GM20431 (cell line): ENCODE measurements around the gene PCSK6.
"Not testable (repeated sequence)": the region's sequence is repeated elsewhere in the genome, so short reads cannot be mapped to it uniquely, and the experiment has no call there.

Experiments
- in situ Hi-C: fragments of 300-500 bp; cut with MseI, MboI; formaldehyde crosslinking; loops from one replicate; pipeline ENCODE4 v1.15.0; 2020; ENCODE audit warnings: low sequenced_read_pairs; ENCODE audit not compliant: unreplicated experiment

PCSK6 gene

DNA sequence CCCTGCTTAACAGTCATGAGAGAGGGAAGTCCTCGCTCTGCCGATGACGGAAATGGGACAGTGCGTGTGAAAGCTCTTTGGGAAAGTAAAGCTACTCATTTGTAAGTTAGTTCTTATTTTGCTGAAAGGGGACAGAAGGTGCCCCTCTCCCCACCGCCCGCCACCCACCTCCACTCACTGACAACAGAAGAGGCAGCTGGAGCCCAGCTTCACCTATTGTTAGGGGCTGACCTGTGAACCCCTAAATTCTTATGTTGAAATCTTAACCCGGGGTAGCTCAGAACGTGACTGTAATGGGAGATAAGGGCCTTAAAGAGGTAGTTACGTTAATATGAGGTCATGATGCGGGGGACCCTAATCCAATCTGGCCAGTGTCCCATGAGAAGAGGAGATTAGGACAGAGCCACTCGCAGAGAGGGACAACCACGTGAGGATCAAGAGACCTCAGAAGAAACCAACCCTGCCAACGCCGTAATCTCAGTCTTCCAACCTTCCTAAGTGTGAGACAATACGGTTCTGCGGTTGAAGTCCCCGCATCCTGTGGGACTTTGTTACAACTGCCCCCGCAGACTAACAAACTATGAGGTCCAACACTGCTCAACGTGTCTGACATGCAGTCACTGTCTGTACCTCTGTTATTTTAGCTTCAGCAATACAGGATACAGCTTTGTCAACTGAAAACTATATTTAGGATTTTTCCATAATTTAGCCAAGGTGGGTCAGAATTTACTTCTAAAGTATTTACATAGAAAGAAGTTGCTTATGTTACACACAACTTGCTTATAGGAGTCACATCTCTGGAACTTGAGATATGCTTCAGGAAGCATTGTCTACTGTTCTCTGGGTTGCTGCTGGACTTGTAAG is 51.7 kb downstream of the PCSK6 start:
- in situ Hi-C loops, result no loop called here

DNA sequence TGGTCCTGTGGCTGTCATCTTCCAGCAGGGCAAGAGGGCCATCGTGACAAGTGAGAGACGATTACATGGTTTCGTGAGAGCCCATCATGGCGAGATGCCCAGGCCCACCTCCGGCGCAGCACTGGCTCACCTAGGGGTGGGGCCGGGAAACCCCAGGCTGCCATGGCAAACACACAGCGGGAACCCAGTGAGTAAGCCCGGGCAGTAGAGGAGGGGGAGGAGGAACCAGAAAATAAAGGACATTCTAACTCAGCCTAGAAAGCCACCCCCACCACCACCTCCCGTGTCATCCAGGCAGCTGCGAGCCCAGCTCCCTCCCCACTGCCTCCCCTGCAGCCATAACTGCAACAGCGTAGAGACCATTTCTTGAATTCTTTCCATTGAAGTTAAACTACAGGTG is 52.3 kb downstream of the PCSK6 start:
- in situ Hi-C loops, result no loop called here

DNA sequence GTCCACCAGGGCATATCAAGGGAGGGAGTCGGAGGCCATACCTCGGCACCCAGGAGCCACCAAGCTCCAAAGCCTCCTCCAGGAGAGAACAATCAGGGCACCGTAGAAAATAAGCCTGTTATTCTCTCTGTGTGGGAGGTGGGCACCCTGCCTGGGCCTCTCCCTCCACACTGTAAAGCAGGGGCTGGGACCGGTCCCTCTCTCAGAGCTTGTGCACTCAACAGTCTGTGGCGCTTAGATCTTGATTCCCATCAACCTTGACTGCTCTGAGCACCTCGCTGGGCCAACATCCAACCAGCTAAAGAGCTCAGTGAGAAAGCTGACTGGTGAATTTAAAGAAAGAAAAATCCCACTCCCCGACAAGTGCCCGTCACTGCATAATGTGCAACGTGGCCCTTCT is 53.0 kb downstream of the PCSK6 start:
- in situ Hi-C loops, result no loop called here

DNA sequence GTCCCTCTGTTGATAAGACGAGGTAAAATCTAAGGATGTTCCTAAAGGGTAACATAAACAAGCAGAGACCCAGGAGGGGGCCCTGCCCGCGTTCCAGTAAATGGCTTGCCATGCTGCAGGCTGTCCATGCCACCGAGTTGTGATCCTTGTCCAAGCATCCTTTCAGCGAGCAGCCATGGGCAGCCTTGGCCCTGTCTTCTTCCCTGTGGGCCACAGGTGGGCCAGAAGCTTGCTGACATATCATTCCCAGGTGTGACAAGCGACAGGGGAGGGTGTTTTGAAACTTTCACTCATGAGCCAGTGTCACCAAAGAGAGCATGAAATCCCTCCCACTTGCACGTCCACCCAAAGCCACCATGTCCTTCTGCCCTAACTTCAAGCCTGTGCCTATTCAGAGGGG is 53.7 kb downstream of the PCSK6 start:
- in situ Hi-C loops, result no loop called here

DNA sequence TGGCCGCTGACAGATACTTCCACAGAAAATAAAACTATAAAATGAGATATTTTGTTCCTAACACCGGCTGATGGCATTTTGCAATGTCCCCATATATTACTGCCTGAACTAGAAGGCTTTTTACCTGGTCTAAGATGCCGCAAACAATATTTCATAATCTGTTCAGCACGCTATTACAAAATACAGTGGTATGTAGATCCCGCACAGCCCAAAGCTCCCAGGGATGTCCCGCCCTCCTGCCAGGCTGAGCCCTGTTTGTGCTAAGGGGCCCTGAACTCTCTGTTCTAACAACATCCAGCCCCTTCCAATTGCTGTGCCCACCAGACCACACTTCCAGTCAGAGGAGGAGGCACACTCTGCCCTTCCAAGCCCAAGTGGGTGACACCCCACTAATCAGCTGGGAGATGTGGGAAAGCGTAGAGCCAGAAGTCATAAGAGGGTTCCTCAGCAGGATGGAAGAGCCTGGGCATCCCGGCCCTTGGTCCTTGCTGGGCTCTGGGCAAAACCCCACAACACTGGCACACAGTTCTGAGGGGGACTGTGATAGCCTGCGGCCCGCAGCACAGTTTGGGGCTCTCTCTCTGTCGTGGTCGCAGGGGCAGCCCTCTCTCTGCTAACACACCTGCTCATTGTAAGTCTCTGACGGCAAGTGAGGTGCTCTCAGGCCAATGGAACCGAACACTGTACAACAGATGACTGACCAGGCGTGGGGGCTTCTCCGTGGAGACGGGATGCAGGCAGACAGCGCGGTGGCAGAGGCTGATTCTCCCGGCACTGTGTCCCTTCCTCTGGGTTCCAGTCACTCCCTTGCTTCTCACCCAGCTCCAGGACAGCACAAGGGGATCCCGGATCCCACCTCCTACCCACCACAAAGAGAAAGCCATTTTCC is 55.2 kb downstream of the PCSK6 start:
- in situ Hi-C loops, result no loop called here

DNA sequence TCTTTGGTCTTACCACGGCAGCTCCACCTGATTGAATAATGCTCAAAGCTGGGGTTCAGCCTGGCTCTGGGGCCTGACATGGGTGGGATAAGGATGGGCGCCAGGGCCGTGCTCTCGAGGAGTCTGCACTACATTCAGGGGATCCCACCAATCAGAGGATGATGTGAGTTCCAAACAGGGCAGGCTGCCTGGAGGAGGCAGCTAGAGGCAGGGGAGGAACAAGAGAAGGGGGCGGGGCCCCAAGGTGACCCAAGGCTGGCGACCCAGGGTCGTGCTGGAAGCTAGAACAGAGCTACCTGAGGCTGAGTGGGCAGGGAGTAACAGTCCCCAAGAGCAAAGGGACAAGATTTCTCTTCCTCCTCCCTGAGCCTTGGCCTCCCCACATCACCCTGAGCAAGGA is 56.1 kb downstream of the PCSK6 start:
- in situ Hi-C loops, result no loop called here

DNA sequence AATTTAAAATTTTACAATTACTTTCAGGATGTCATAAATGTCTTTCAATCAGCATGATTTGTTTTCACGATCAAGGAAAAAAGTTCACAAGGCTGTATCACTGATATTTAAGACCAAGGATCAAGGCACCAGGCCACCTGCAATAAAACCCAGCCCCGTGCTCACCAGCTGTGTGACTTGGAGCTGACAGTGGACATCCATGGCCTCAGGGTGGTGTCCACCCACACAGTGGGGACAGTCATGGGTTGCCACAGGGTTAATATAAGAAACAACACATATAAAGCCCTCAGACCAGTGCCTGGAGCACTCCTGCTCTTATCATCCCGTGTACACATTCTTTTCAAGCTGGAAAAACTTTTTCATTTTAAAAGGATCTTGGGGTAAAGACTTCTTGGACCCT is 56.5 kb downstream of the PCSK6 start:
- in situ Hi-C loops, result no loop called here

DNA sequence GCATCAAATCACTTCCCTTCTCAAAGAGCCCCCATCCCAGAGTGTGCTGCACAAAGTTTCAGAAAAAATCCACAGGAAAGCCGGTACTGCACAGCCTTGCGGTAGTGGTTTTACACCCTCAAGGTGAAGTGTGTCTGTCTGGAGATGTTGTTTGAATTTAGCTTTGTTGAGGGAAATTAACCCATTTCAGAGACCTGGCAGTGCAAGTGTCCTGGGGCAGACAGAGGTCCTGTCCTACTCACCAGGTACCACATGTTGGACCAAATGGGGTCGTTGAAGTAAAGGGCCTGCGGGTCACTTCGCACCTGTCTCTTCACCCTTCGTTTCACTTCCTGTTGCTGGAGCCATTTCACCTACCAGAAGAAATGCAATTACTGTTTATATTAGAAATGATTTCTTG is 57.8 kb downstream of the PCSK6 start:
- in situ Hi-C loops, result no loop called here

DNA sequence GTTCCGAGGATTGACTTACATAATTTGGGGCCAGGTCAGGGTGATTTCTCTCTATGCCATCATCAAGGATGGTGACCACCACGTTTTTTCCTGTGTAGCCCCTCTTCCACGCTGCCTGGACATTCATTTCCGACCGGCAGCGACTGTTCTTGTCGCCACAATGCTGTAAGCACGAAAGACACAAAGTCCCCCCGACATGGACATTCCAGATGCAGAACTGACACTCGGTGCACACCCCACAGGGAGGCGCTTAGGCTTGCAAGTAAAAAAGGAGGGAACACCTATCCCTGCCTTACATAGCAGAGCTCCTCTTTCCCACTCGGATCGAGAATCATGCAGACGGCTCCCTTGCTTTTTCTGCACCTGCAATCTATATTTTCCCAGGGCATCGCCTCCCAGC is 58.2 kb downstream of the PCSK6 start:
- in situ Hi-C loops, result no loop called here

DNA sequence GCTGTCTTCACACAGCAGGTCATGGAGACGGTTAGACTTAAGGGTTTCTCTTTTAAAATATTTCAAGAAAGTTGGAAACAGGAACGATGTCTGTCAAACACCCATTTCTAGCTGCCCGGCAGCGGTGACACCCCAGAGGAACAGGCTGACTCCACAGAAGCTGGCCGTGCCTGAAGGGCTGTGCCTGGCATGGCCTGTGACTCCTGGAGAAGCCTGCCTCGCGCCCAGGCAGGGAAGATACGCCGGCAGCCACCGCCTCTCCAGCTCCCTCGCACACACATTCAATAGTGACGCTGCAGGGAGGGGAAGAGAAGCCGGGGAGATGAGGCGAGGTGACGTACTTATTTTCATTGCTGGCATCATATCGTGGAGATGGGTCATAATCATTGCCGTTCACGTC is 59.9 kb downstream of the PCSK6 start:
- in situ Hi-C loops, result no loop called here

DNA sequence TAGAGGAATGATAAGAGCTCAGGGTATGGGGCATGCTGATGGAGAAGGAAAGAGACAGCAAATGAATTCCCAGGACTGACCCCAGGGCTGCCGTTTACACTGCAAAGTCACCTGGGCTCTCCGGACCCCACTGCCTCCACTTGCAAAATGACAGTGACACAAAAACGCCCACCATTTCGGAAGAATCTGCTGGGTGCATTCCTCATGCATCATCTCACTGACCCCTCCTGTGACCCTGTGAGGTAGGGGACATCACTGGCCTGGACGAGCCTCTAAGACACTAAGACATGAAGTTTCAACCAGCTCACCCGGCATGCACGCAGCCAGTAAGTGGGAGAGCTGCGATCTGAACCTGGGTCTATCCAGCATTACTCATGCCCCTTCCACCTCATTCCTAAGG is 60.3 kb downstream of the PCSK6 start:
- in situ Hi-C loops, result no loop called here

DNA sequence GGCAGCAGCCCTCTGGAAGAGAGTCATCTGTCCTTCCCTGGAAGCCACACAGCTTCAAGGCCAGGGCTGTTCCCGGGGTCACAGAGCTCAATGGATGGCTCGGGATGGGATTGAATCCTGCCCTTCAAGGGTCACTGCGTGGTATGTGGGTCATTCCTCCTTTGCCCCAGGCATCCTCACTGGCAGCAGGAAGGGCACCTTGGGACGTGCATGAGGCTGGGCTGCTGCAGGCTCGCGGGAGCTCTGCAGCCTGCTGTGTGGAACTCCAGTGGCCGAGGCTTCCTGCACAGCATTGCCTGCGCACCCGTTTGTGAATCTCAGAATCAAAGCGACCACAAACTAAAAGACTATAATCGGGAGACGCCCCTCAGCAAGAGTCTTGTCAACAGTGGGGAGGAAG is 60.7 kb downstream of the PCSK6 start:
- in situ Hi-C loops, result no loop called here

DNA sequence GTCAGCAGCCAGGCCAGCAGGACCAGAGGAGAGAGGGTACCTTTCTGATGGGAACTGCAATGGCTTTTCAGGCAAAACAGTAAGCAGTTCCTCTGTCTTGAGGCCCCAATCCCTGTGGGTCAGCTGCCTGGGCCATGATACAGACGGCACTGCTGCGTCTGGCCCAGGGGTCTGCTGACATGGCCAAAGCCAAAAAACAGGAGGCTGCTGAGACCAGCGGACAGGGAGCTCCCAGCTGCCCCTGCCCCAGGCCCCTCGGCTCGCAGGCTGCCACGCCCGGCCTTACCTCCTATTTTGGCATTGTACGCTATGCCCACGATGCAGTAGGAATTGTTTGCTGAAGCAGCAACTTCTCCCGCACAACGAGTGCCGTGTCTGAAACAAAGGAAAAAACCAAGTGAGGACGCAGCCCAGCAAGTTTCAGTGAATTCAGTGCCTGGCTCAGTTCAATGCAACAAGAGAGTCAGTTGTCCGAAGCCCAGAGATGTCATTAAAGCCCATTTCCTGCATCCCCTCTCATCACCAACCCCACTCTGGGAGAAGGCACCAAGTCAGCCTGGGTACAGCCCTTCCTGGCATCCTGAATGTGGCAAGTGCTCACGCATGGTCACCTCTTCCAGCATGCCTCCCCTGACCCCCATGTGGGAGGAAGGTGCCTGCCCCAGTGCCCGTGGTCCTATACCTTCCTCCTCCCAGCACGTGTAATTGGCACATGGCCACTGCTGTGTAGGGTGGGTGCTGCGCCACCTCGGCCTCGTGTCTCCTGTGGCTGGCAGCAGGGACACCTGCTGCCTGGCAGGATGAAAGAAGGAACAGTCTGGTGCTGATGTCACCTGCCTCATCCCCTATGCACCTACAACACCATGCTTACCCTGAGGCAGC is 61.7 kb downstream of the PCSK6 start:
- in situ Hi-C loops, result no loop called here

DNA sequence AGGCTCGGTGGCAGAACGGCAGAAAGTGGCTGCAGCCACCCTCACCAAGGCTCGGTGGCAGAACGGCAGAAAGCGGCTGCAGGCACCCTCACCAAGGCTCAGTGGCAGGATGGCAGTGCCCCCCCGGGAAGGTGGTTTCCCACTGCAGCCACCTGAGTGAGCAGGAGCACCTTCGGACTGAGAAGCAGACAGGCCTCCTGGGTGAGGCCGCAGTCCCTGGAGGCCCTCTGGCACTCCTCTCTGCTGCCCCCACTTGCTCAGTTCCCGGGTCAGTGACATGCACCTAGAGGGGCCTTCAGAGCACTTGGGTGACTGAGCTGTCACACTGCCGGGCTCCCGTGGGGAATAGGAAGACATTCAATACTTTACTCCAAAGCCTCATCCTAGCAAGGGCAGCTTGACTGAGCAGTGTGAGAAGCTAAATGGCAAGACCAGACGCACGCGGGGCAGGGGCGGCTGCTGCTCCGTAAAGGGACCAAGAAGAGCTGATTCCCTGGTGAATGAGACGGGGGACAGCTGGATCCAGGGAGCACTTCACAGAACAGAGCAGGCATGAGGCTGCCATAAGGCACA is 62.7 kb downstream of the PCSK6 start:
- in situ Hi-C loops, result no loop called here

DNA sequence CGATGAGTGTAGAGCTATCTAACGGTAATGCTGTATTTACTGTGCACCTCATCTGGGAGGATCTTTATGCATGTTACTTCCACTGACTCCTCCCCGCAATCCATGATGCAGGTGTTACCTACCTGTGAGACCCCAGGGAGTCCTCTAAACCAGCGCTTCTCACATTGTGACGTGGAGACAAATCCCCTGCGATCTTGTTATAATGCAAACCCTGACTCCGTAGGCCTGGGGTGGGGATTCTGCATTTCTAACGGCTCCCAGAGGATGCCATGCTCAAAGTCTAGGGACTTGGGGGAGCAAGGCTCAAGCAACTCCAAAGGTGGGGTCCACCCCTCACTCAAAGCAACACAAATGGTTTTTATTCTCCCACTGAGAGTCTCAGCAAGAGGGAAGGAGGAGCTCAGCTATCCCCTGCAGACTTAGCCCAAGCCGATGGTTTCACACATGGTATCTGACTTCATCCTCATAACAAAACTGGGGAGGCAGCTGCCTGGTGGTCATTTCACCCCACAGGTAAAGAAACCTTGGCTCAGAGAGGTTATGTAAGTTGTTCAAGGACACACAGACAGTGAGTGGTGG is 63.6 kb downstream of the PCSK6 start:
- in situ Hi-C loops, result no loop called here

DNA sequence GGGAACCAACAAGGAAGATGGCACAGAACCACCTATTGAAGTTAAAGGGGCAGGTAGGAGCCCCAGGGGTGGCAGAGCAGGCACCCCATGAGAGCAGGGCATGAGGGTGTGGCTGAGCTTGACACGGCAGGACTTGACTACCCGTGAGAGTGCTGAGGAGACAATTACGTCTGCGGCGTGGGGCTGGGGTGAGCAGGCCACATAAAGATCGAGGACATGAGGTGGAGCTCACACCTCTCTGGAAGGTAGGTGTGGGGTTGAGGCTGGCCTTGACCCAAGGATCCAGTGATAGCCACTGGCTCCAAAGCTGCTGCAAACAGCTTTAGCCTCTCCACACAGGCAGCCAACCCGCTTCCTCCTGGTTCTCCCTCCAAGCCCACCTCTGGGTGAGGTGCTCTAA is 64.5 kb downstream of the PCSK6 start:
- in situ Hi-C loops, result no loop called here

DNA sequence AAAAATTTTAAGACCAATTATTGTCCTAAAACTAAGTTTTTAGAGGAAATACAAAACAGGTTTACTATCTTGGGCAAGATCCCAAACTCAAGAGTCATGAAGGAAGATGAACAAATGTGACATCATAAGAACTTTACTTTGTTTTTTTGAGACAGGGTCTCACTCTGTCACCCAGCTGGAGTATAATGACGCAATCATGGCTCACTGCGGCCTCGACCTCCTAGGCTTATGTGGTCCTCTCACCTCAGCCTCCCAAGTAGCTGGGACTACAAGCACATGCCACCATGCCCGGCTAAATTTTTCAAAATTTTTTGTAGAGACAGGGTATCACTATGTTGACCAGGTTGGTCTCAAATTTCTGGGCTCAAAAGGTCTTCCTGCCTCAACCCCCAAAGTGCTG is 69.3 kb downstream of the PCSK6 start:
- in situ Hi-C loops, result no loop called here

DNA sequence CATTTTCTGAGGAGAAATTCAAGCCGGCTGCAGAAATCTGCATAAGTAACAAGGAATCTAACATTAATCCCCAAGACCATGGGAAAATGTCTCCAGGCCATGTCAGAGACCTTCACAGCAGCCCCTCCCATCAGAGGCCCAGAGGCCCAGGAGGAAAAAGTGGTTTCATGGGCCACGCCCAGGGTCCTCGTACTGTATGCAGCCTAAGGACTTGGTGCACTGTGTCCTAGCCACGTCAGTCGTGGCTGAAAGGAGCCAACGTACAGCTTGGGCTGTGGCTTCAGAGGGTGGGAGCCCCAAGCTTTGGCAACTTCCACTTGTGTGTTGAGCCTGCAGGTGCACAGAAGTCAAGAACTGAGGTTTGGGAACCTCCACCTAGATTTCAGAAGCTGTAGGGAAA is 73.0 kb downstream of the PCSK6 start:
- in situ Hi-C loops, result not testable (repeated sequence)

DNA sequence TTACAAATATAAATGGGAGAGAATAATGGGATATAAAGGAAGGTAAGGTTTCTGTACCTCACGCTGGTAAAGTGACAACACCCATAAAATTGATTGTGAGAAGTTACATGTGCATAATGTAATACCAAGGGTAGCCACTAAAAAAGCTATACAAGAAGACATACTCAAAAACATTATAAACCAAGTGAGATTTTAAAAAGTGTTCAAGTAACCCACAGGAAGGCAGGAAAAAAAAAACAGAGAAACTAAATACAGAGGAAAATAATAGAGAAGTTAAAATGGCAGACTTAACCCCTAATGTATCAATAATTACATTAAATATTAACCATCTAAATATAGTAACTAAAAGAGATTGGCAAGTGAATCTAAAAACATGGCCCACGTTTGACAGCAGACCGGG is 76.3 kb downstream of the PCSK6 start:
- in situ Hi-C loops, result no loop called here

DNA sequence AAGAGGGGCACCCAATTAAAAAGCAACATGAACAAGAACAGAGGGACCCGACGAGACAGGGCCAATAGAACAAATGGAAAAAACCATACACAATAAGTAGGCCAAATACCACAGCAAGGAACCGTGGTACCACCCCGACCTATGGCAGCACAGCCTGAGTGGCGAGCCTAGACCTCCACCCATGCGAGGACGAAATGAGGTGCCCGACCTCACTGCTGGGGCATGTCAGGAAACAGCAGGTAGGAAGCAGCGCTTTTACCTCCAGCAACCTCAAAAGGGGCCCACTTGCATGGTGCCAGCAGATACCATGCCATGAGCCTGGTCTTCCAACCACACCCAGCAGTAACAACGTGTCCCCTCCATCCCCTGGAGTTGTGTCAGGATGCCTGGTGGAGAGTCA is 77.9 kb downstream of the PCSK6 start:
- in situ Hi-C loops, result no loop called here
